ENCODE results near the gene ZBED4.

ZBED4 gene

GRCh38 chr22:49883294-49883640 is 29.6 kb downstream of the ZBED4 start:
- WGBS, 2 experiments (ENCODE audit: insufficient coverage in 2 of 2): 97 to 98% methylated on average over 4 of the region's 4 CpGs

GRCh38 chr22:49884075-49884474 is 30.4 kb downstream of the ZBED4 start:
- H3K27ac ChIP-seq (ENCODE audit: low read depth, low read length, severe bottlenecking): no peak overlapping the region
- peaks cover 15% of the 10 kb centered on the region for H3K9me3 ChIP-seq (ENCODE audit: control insufficient read depth, low read length)
- H3K36me3 ChIP-seq (ENCODE audit: control insufficient read depth, insufficient read depth, low read length): peaks cover 74% of the 10 kb centered on the region
- no peak overlapping the region for H3K4me3 ChIP-seq (ENCODE audit: extremely low read depth, insufficient read depth, low read length, poor library complexity, severe bottlenecking)
- WGBS, 2 experiments (ENCODE audit: insufficient coverage in 2 of 2): 95 to 98% methylated on average over 11 to 19 of the region's 20 CpGs
- H3K4me1 ChIP-seq (ENCODE audit: control insufficient read depth, insufficient read depth, low read length, poor library complexity, severe bottlenecking): peaks cover 3% of the 10 kb centered on the region

More at GRCh38 chr22:49883294-49883640, 29.6 kb downstream of the ZBED4 start:
- H3K9me3 ChIP-seq (ENCODE audit: control insufficient read depth, low read length): peaks cover 7% of the 10 kb centered on the region
- peaks cover 67% of the 10 kb centered on the region for H3K36me3 ChIP-seq (ENCODE audit: control insufficient read depth, insufficient read depth, low read length)
- no peak overlapping the region for H3K4me3 ChIP-seq (ENCODE audit: extremely low read depth, insufficient read depth, low read length, poor library complexity, severe bottlenecking)
- peaks cover 3% of the 10 kb centered on the region for H3K4me1 ChIP-seq (ENCODE audit: control insufficient read depth, insufficient read depth, low read length, poor library complexity, severe bottlenecking)
- no peak overlapping the region for H3K27ac ChIP-seq (ENCODE audit: low read depth, low read length, severe bottlenecking)

GRCh38 chr22:49884503-49885260 is 31.0 kb downstream of the ZBED4 start:
- Histone ChIP-seq H3K36me3 (ENCODE audit: control insufficient read depth, insufficient read depth, low read length) (peaks cover 80% of the 10 kb centered on the region), H3K27ac (ENCODE audit: low read depth, low read length, severe bottlenecking) (no peak overlapping the region), H3K4me3 (ENCODE audit: extremely low read depth, insufficient read depth, low read length, poor library complexity, severe bottlenecking) (no peak overlapping the region), H3K4me1 (ENCODE audit: control insufficient read depth, insufficient read depth, low read length, poor library complexity, severe bottlenecking) (peaks cover 3% of the 10 kb centered on the region), H3K9me3 (ENCODE audit: control insufficient read depth, low read length) (peaks cover 19% of the 10 kb centered on the region)
- WGBS, 2 experiments (ENCODE audit: insufficient coverage in 2 of 2): 93 to 94% methylated on average over 30 to 31 of the region's 31 CpGs

GRCh38 chr22:49885281-49885680 is 31.6 kb downstream of the ZBED4 start:
- H3K9me3 ChIP-seq (ENCODE audit: control insufficient read depth, low read length): peaks cover 20% of the 10 kb centered on the region
- H3K4me1 ChIP-seq (ENCODE audit: control insufficient read depth, insufficient read depth, low read length, poor library complexity, severe bottlenecking): peaks cover 2% of the 10 kb centered on the region
- no peak overlapping the region for H3K27ac ChIP-seq (ENCODE audit: low read depth, low read length, severe bottlenecking)
- peaks cover 86% of the 10 kb centered on the region for H3K36me3 ChIP-seq (ENCODE audit: control insufficient read depth, insufficient read depth, low read length)
- 97 to 98% methylated on average over 17 of the region's 17 CpGs for WGBS, 2 experiments (ENCODE audit: insufficient coverage in 2 of 2)
- no peak overlapping the region for H3K4me3 ChIP-seq (ENCODE audit: extremely low read depth, insufficient read depth, low read length, poor library complexity, severe bottlenecking)

GRCh38 chr22:49885881-49886280 is 32.2 kb downstream of the ZBED4 start:
- Histone ChIP-seq H3K27ac (ENCODE audit: low read depth, low read length, severe bottlenecking) (no peak overlapping the region), H3K36me3 (ENCODE audit: control insufficient read depth, insufficient read depth, low read length) (peaks cover 91% of the 10 kb centered on the region), H3K9me3 (ENCODE audit: control insufficient read depth, low read length) (peaks cover 20% of the 10 kb centered on the region), H3K4me1 (ENCODE audit: control insufficient read depth, insufficient read depth, low read length, poor library complexity, severe bottlenecking) (no peaks in the 10 kb centered on the region), H3K4me3 (ENCODE audit: extremely low read depth, insufficient read depth, low read length, poor library complexity, severe bottlenecking) (no peak overlapping the region)
- WGBS, 2 experiments (ENCODE audit: insufficient coverage in 2 of 2): 98 to 99% methylated on average over 35 of the region's 35 CpGs

GRCh38 chr22:49886346-49887063 is 32.9 kb downstream of the ZBED4 start:
- Histone ChIP-seq H3K4me3 (ENCODE audit: extremely low read depth, insufficient read depth, low read length, poor library complexity, severe bottlenecking) (no peak overlapping the region), H3K9me3 (ENCODE audit: control insufficient read depth, low read length) (peaks cover 20% of the 10 kb centered on the region), H3K27ac (ENCODE audit: low read depth, low read length, severe bottlenecking) (no peak overlapping the region), H3K36me3 (ENCODE audit: control insufficient read depth, insufficient read depth, low read length) (peaks cover 91% of the 10 kb centered on the region), H3K4me1 (ENCODE audit: control insufficient read depth, insufficient read depth, low read length, poor library complexity, severe bottlenecking) (no peaks in the 10 kb centered on the region)
- WGBS, 2 experiments (ENCODE audit: insufficient coverage in 2 of 2): 98 to 99% methylated on average over 41 of the region's 41 CpGs

- H3K4me1 ChIP-seq (ENCODE audit: control insufficient read depth, insufficient read depth, low read length, poor library complexity, severe bottlenecking): no peaks in the 10 kb centered on the region
- WGBS, 2 experiments (ENCODE audit: insufficient coverage in 2 of 2): 95 to 98% methylated on average over 13 to 14 of the region's 14 CpGs
- H3K36me3 ChIP-seq (ENCODE audit: control insufficient read depth, insufficient read depth, low read length): peaks cover 92% of the 10 kb centered on the region
- H3K27ac ChIP-seq (ENCODE audit: low read depth, low read length, severe bottlenecking): no peak overlapping the region
- H3K9me3 ChIP-seq (ENCODE audit: control insufficient read depth, low read length): peaks cover 20% of the 10 kb centered on the region
- no peak overlapping the region for H3K4me3 ChIP-seq (ENCODE audit: extremely low read depth, insufficient read depth, low read length, poor library complexity, severe bottlenecking)
These were observed 33.4 kb downstream of the ZBED4 start for GRCh38 chr22:49887064-49887451.

- 96 to 100% methylated on average over 9 of the region's 9 CpGs for WGBS, 2 experiments (ENCODE audit: insufficient coverage in 2 of 2)
- H3K9me3 ChIP-seq (ENCODE audit: control insufficient read depth, low read length): peaks cover 20% of the 10 kb centered on the region
- H3K4me1 ChIP-seq (ENCODE audit: control insufficient read depth, insufficient read depth, low read length, poor library complexity, severe bottlenecking): no peaks in the 10 kb centered on the region
- H3K4me3 ChIP-seq (ENCODE audit: extremely low read depth, insufficient read depth, low read length, poor library complexity, severe bottlenecking): no peak overlapping the region
- H3K27ac ChIP-seq (ENCODE audit: low read depth, low read length, severe bottlenecking): no peak overlapping the region
- peaks cover 97% of the 10 kb centered on the region for H3K36me3 ChIP-seq (ENCODE audit: control insufficient read depth, insufficient read depth, low read length)
These were observed 34.1 kb downstream of the ZBED4 start for GRCh38 chr22:49887702-49888101.

- WGBS, 2 experiments (ENCODE audit: insufficient coverage in 2 of 2): 92 to 98% methylated on average over 5 of the region's 5 CpGs
These were observed 35.4 kb downstream of the ZBED4 start for GRCh38 chr22:49889071-49889470.

GRCh38 chr22:49892226-49892899 is 38.7 kb downstream of the ZBED4 start:
- no peak overlapping the region for H3K27ac ChIP-seq (ENCODE audit: low read depth, low read length, severe bottlenecking)
- H3K36me3 ChIP-seq (ENCODE audit: control insufficient read depth, insufficient read depth, low read length): peaks cover 79% of the 10 kb centered on the region
- peaks cover 20% of the 10 kb centered on the region for H3K9me3 ChIP-seq (ENCODE audit: control insufficient read depth, low read length)
- no peak overlapping the region for H3K4me3 ChIP-seq (ENCODE audit: extremely low read depth, insufficient read depth, low read length, poor library complexity, severe bottlenecking)
- no peaks in the 10 kb centered on the region for H3K4me1 ChIP-seq (ENCODE audit: control insufficient read depth, insufficient read depth, low read length, poor library complexity, severe bottlenecking)
- 98 to 100% methylated on average over 3 of the region's 4 CpGs for WGBS, 2 experiments (ENCODE audit: insufficient coverage in 2 of 2)

More at GRCh38 chr22:49889071-49889470, 35.4 kb downstream of the ZBED4 start:
- peaks cover 94% of the 10 kb centered on the region for H3K36me3 ChIP-seq (ENCODE audit: control insufficient read depth, insufficient read depth, low read length)
- H3K4me1 ChIP-seq (ENCODE audit: control insufficient read depth, insufficient read depth, low read length, poor library complexity, severe bottlenecking): no peaks in the 10 kb centered on the region
- peaks cover 20% of the 10 kb centered on the region for H3K9me3 ChIP-seq (ENCODE audit: control insufficient read depth, low read length)
- H3K4me3 ChIP-seq (ENCODE audit: extremely low read depth, insufficient read depth, low read length, poor library complexity, severe bottlenecking): no peak overlapping the region
- no peak overlapping the region for H3K27ac ChIP-seq (ENCODE audit: low read depth, low read length, severe bottlenecking)

All from mesodermal cell (in vitro differentiated cells).